Tibial nerve (tissue), 4 donors: ENCODE results near the gene BACH1. TPM values are rescaled to one million over a fixed set of nuclear protein-coding genes. Genes with fewer than 3 reads are reported as not detected.

Source experiments
- DNase-seq, 2 donors: peaks; one replicate each; pipeline ENCODE4 v3.0.0-alpha.2; 2019; ENCODE audit warnings: low spot score in 2 of 2
- H3K27ac ChIP-seq, 4 donors: fragments of 200-600 bp; sonication (generic) in 3 of 4; one replicate each; pipeline ENCODE4 v1.5.1; 2017 to 2019; ENCODE audit warnings: mild to moderate bottlenecking in 1 of 4
- H3K27me3 ChIP-seq, 2 donors: fragments of 200-600 bp; sonication (generic) in 1 of 2; one replicate each; pipeline versions ENCODE4 v1.5.1 to v1.6.0; 2017 to 2019
- H3K36me3 ChIP-seq, 3 donors: fragments of 200-600 bp; sonication (generic); one replicate each; pipeline ENCODE4 v1.5.1; 2018 to 2019
- H3K4me1 ChIP-seq, 4 donors: fragments of 200-600 bp; sonication (generic) in 3 of 4; one replicate each; pipeline ENCODE4 v1.5.1; 2017 to 2019
- H3K4me3 ChIP-seq, 4 donors: fragments of 200-600 bp; sonication (generic) in 3 of 4; one replicate each; pipeline ENCODE4 v1.5.1; 2017 to 2019; ENCODE audit warnings: mild to moderate bottlenecking in 1 of 4, moderate library complexity in 1 of 4
- H3K9me3 ChIP-seq, 4 donors: fragments of 200-600 bp; sonication (generic) in 3 of 4; one replicate each; pipeline ENCODE4 v1.5.1; 2017 to 2019
- EP300 ChIP-seq, 2 donors: sonication (generic); formaldehyde crosslinking; IDR thresholded peaks; one replicate each; pipeline ENCODE4 v1.6.1; 2017; ENCODE audit warnings: antibody characterized with exemption in 2 of 2, mild to moderate bottlenecking in 1 of 2
- POLR2A ChIP-seq, 2 donors: fragments of 450-650 bp; IDR thresholded peaks; one replicate each; pipeline ENCODE4 v1.6.1; 2017; ENCODE audit warnings: antibody characterized with exemption in 2 of 2, mild to moderate bottlenecking in 2 of 2, moderate library complexity in 2 of 2
- WGBS, 2 donors: methylation state at CpG; one replicate each; pipeline ENCODE4 v1.1.5; 2018; 5-methylcytosine and 5-hydroxymethylcytosine counted together
- total RNA-seq, 4 donors: library from RNA; depleted of rRNA; stranded (reverse); fragments of >200 nt; gene quantifications; one replicate each; pipeline ENCODE4 v1.1.0, GENCODE V29; 2016
- TF ChIP-seq, protein P1 (sequence below), 5 experiments: fragments of 200-600 bp in 3 of 5; fragments of 450-650 bp in 2 of 5; sonication (generic) in 3 of 5; IDR thresholded peaks; one replicate each; pipeline ENCODE4 v1.5.1; 2016 to 2019; ENCODE audit warnings: antibody characterized with exemption in 5 of 5, mild to moderate bottlenecking in 3 of 5, moderate library complexity in 2 of 5

BACH1 gene
- total RNA-seq, 4 donors from 2014 or later, result 38.0 to 46.5 (median 39.9) TPM

DNA sequence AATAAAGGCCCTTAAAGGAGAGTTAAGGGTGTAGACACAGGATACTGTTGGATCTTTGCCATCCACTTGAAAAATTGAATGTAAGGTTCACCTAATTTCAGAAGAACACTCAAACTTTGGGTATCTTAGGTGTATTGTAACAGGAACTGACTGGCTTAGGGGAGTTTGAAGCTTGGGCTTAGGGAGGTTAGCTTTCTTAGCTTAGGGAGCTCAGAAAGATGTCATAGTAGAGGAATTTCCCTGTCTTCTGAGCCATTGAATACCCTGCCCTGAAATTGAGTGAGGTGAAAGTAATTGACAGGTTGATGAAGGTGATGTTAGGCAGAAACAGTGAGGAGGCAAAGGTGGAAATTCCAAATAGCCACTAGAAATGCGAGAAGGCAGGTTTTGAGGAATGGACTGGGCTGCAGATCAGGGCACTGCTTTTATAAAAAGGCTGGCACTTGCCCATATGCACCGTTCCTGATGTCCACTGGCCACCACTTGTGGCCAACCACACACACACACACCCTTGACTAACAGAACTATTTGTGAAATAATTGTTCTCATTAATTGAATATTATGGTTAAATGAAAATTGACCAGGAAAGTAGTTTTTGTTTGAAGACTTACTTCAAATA, 16.5 kb downstream of the BACH1 start:
- Histone ChIP-seq H3K27ac (no peak overlapping the region), H3K9me3 (no peaks in the 10 kb centered on the region), H3K4me3 (no peak overlapping the region), H3K36me3 (peaks cover 0 to 4% (median 0%) of the 10 kb centered on the region in 3 donors), H3K27me3 (no peaks in the 10 kb centered on the region), H3K4me1 (peaks cover 0 to 70% (median 15%) of the 10 kb centered on the region in 4 donors)
- DNase-seq, result no peak
- 57 to 61% methylated on average over 2 of the region's 2 CpGs for WGBS, 2 donors
- TF ChIP-seq, protein P1, sequence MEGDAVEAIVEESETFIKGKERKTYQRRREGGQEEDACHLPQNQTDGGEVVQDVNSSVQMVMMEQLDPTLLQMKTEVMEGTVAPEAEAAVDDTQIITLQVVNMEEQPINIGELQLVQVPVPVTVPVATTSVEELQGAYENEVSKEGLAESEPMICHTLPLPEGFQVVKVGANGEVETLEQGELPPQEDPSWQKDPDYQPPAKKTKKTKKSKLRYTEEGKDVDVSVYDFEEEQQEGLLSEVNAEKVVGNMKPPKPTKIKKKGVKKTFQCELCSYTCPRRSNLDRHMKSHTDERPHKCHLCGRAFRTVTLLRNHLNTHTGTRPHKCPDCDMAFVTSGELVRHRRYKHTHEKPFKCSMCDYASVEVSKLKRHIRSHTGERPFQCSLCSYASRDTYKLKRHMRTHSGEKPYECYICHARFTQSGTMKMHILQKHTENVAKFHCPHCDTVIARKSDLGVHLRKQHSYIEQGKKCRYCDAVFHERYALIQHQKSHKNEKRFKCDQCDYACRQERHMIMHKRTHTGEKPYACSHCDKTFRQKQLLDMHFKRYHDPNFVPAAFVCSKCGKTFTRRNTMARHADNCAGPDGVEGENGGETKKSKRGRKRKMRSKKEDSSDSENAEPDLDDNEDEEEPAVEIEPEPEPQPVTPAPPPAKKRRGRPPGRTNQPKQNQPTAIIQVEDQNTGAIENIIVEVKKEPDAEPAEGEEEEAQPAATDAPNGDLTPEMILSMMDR (IDR thresholded peaks at IDR 0.05), result no peak
- no peak for TF ChIP-seq EP300 (IDR thresholded peaks at IDR 0.05)
- no peak for TF ChIP-seq POLR2A (IDR thresholded peaks at IDR 0.05)

DNA sequence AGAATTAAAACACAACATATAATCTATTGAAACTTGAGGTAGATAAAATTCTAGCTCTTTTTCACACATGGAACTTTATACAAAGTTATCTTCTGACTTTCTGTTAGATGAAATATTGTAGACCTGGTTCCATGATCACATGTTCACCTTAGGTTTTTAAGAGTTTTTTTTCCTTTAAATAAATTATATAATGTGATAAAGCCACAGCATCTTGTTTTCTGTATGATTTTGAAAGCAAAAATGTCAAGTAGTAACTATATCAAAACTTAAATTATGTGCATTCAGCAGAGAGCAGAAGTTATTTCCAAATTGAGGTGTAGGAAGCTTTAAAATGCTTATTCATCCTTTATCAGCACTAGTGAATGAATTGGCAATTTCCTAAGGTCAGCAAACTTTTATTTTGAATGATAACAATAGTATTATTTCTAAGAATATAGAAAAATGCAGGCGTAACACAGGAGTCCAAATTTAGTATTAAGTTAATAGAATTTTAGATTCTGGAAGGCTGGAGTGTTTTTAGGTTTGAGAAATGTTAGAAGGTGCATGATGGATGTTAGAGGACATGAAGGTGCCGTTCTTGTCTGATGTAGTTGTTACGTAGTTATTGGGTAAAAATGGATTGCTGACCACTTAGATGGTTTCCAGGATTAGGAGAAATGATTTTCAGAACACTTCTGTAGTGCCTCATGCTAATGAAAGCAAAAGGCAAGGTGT, 17.5 kb downstream of the BACH1 start:
- TF ChIP-seq, protein P1 (IDR thresholded peaks at IDR 0.05), result no peak
- TF ChIP-seq EP300 (IDR thresholded peaks at IDR 0.05), result no peak
- no peak for TF ChIP-seq POLR2A (IDR thresholded peaks at IDR 0.05)
- Histone ChIP-seq H3K27me3 (no peaks in the 10 kb centered on the region), H3K9me3 (no peaks in the 10 kb centered on the region), H3K4me3 (no peak overlapping the region), H3K27ac (no peak overlapping the region), H3K4me1 (peaks cover 0 to 71% (median 15%) of the 10 kb centered on the region in 4 donors), H3K36me3 (peaks cover 0 to 3% (median 0%) of the 10 kb centered on the region in 3 donors)
- no peak for DNase-seq
- 88 to 93% methylated on average over 3 of the region's 3 CpGs for WGBS, 2 donors

DNA sequence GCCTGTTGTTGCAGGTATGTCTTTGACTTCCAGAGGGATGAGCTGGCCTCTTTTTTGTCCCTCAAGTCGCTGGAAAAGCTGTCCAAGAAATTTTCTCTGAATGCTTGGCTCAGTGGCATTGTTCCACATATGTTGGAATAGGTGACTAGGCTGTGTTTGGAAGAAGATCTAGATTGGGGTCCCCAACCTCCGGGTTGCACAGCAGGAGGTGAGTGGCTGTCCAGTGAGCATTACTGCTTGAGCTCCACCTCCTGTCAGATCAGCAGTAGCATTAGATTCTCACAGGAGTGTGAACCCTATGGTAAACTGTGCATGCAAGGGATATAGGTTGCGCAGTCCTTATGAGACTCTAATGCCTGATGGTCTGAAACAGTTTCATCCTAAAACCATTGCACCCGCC, 18.1 kb downstream of the BACH1 start:
- no peaks in the 10 kb centered on the region for H3K9me3 ChIP-seq
- H3K4me3 ChIP-seq, result no peak overlapping the region
- no peaks in the 10 kb centered on the region for H3K27me3 ChIP-seq
- TF ChIP-seq, protein P1 (IDR thresholded peaks at IDR 0.05), result no peak
- TF ChIP-seq POLR2A (IDR thresholded peaks at IDR 0.05) (no peak), EP300 (IDR thresholded peaks at IDR 0.05) (no peak)
- peaks cover 0 to 66% (median 15%) of the 10 kb centered on the region in 4 donors for H3K4me1 ChIP-seq
- H3K36me3 ChIP-seq, result peaks cover 0 to 9% (median under 1%) of the 10 kb centered on the region in 3 donors
- H3K27ac ChIP-seq, result no peak overlapping the region
- 69 to 96% methylated on average over 4 of the region's 4 CpGs for WGBS, 2 donors
- DNase-seq, result no peak

DNA sequence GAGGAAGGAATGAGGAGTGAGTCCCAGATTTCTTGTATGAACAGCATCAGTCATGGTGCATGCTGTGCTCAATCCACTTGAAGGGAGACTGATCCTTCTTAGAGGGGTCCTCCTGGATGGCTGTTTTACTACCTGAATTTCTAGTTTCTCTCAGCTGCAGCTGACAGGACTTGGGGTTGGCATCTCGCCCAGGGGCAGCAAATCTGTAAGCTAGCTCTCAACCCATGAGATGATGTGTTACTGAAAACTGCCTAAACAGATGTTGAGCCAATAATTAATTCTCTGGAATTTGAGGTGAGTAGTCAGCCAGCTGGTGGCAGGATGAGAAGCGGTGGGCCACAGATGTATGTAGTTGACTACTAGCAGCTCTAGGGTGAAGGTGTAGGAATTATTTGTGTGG, 19.6 kb downstream of the BACH1 start:
- Histone ChIP-seq H3K4me1 (peaks cover 0 to 63% (median 16%) of the 10 kb centered on the region in 4 donors), H3K36me3 (peaks cover 0 to 22% (median 3%) of the 10 kb centered on the region in 3 donors), H3K9me3 (no peaks in the 10 kb centered on the region), H3K4me3 (no peak overlapping the region), H3K27me3 (no peaks in the 10 kb centered on the region), H3K27ac (no peak overlapping the region)
- TF ChIP-seq EP300 (IDR thresholded peaks at IDR 0.05), result no peak
- TF ChIP-seq, protein P1 (IDR thresholded peaks at IDR 0.05), result no peak
- no peak for DNase-seq
- WGBS, 2 donors, result 71 to 94% methylated on average over 2 of the region's 2 CpGs

DNA sequence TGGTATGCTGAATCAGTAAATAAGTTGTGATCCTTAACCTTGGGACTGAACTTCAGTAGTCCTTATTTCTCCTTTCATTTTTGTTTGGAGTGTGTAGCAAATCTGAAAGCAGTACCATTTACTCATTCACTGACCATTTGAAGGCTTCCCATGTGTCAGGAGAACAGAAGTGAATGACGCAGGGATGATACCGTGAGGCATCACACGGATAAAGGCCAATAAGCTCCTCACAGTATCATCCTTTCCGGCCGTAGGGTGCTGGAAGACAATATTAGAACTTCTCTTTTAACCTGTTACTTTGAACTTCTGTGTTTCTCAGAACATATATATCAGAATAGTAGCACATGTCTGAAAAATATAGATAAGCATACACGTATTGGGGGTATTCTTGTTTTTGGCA, 21.3 kb downstream of the BACH1 start:
- H3K27me3 ChIP-seq, result no peaks in the 10 kb centered on the region
- no peaks in the 10 kb centered on the region for H3K9me3 ChIP-seq
- WGBS, 2 donors, result 86 to 93% methylated on average over 6 of the region's 6 CpGs
- peaks cover 0 to 24% (median 3%) of the 10 kb centered on the region in 3 donors for H3K36me3 ChIP-seq
- no peak overlapping the region for H3K27ac ChIP-seq
- no peak for DNase-seq
- no peak overlapping the region for H3K4me3 ChIP-seq
- H3K4me1 ChIP-seq, result peaks cover 0 to 47% (median 9%) of the 10 kb centered on the region in 4 donors
- TF ChIP-seq EP300 (IDR thresholded peaks at IDR 0.05) (no peak), POLR2A (IDR thresholded peaks at IDR 0.05) (no peak)
- TF ChIP-seq, protein P1 (IDR thresholded peaks at IDR 0.05), result no peak
